Glomerular visceral epithelial cell (primary cell): ENCODE measurements around the gene PMIS2.

Experiments
- DNase-seq: peaks from one replicate; pipeline ENCODE4 v3.0.0-alpha.2; 2016; ENCODE audit errors: extremely low spot score

Gene PMIS2

DNA sequence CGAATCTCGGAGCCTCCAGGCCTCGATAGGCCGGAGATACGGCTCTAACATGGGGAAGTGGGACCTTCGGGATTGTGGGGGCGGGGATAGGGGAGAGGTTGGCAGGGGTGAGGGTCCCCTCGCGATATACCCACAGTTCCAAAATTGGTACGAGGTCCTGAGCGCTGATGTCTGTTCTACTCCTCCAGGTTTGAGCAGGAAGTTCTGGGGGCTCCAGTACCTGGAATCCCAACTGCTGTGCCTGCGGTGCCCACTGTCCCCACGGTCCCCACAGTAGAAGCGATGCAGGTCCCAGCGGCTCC lies 43.3 kb downstream of the PMIS2 start:
- DNase-seq, result no peak

GRCh38 chr19:35633727-35634440 lies 47.9 kb downstream of the PMIS2 start:
- no peak for DNase-seq

- no peak for DNase-seq
Measured at GRCh38 chr19:35636651-35637050, 50.7 kb downstream of the PMIS2 start.
